Fibroblast of lung (primary cell): ENCODE data around the gene OR1J2. TPM values are rescaled to one million over a fixed set of nuclear protein-coding genes. Genes with fewer than 3 reads are reported as not detected.
"Not testable (repeated sequence)": the region's sequence is repeated elsewhere in the genome, so short reads cannot be mapped to it uniquely, and the experiment has no call there.

ENCODE experiments used
- DNase-seq, 2 donors: peaks; one replicate each; pipeline versions ENCODE4 v3.0.0 to v3.0.0-alpha.2; 2010; ENCODE audit warnings: low read depth in 2 of 2
- H2AFZ ChIP-seq: 2 replicates; pipeline ENCODE4 v1.5.1; 2012; ENCODE audit warnings: low read length, control low read depth, inconsistent platforms
- H3K27ac ChIP-seq: 2 replicates; pipeline ENCODE4 v1.5.1; 2011; ENCODE audit warnings: low read length, control low read depth; ENCODE audit not compliant: insufficient read depth
- H3K27me3 ChIP-seq: 2 replicates; pipeline ENCODE4 v1.5.1; 2011; ENCODE audit warnings: mild to moderate bottlenecking, low read length; ENCODE audit not compliant: control insufficient read depth, insufficient read depth
- H3K36me3 ChIP-seq: 2 replicates; pipeline ENCODE4 v1.5.1; 2011; ENCODE audit warnings: low read length; ENCODE audit not compliant: control insufficient read depth, insufficient read depth
- H3K4me1 ChIP-seq: 2 replicates; pipeline ENCODE4 v1.5.1; 2011; ENCODE audit warnings: low read length; ENCODE audit not compliant: control insufficient read depth, insufficient read depth; ENCODE audit errors: extremely low read depth
- H3K4me2 ChIP-seq: 2 replicates; pipeline ENCODE4 v1.5.1; 2011; ENCODE audit warnings: low read length, control low read depth; ENCODE audit not compliant: insufficient read depth; ENCODE audit errors: extremely low read depth
- H3K4me3 ChIP-seq, 4 experiments: fragments of 200-600 bp in 1 of 4; sonication (generic) in 1 of 4; replicated peaks in 1 of 4; 2 replicates each; pipeline ENCODE4 v1.5.1; 2011 to 2016; ENCODE audit warnings: low read length in 4 of 4, low read depth in 3 of 4, mild to moderate bottlenecking in 3 of 4, control low read depth in 2 of 4, inconsistent platforms in 1 of 4, mixed read lengths in 1 of 4; ENCODE audit not compliant: insufficient read depth in 1 of 4; ENCODE audit errors: control extremely low read depth in 1 of 4
- H3K79me2 ChIP-seq: 2 replicates; pipeline ENCODE4 v1.5.1; 2012; ENCODE audit warnings: mild to moderate bottlenecking, low read length, inconsistent platforms; ENCODE audit not compliant: control insufficient read depth, insufficient read depth
- H3K9ac ChIP-seq: 2 replicates; pipeline ENCODE4 v1.5.1; 2011; ENCODE audit warnings: mild to moderate bottlenecking, low read length, control low read depth; ENCODE audit not compliant: insufficient read depth
- H3K9me3 ChIP-seq: 2 replicates; pipeline ENCODE4 v1.5.1; 2012; ENCODE audit warnings: low read depth, low read length; ENCODE audit not compliant: control insufficient read depth, insufficient read depth
- H4K20me1 ChIP-seq: 2 replicates; pipeline ENCODE4 v1.5.1; 2011; ENCODE audit warnings: low read length; ENCODE audit not compliant: control insufficient read depth, insufficient read depth; ENCODE audit errors: extremely low read depth
- EZH2 ChIP-seq: IDR thresholded peaks from 2 replicates; pipeline ENCODE4 v1.5.1; 2012; ENCODE audit warnings: low read length, control low read depth, mild to moderate bottlenecking; ENCODE audit errors: missing control alignments
- polyA plus RNA-seq, 2 donors: library from polyadenylated mRNA; depleted of rRNA in 1 of 2; stranded (reverse) in 1 of 2; unstranded in 1 of 2; fragments of >200 nt; gene quantifications; 2 replicates each; pipeline ENCODE4 v1.2.1, GENCODE V29; 2011 to 2012; ENCODE audit warnings: missing spikeins in 1 of 2
- total RNA-seq: library from RNA; depleted of rRNA; stranded (reverse); fragments of >200 nt; gene quantifications from 2 replicates; pipeline ENCODE4 v1.2.1, GENCODE V29; 2014
- TF ChIP-seq, protein P1 (sequence below), 2 donors: IDR thresholded peaks in 1 of 2; conservative IDR thresholded peaks in 1 of 2; 1 replicate in 1 of 2; 2 replicates in 1 of 2; pipeline ENCODE4 v1.5.1; 2011 to 2012; ENCODE audit warnings: low read length in 2 of 2, control low read depth in 1 of 2, inconsistent platforms in 1 of 2, low read depth in 1 of 2, mild to moderate bottlenecking in 1 of 2

OR1J2 gene
- total and polyA plus RNA-seq, 2 donors (not counting 1 experiment from before 2014, with no cell fraction given): 0.23 to 0.33 TPM

DNA sequence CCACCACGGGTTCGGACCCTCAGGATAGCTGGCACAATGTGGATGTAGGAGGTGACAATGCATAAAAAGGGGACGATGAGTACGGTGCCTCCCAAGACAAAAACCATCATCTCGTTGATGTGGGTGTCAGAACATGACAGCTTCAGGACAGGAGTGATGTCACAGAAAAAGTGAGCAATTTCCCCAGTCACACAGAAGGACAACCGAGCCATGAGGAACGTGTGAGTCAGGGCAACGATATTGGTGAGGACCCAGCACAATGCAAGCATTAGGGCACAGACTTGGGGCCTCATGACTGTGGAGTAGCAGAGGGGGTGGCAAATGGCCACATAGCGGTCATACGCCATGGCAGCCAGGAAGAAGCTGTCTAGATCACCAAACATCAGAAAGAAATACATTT, 16.0 kb downstream of the OR1J2 start:
- no peaks in the 10 kb centered on the region for H3K79me2 ChIP-seq
- no peaks in the 10 kb centered on the region for H4K20me1 ChIP-seq
- DNase-seq: no peak
- H3K27me3 ChIP-seq: no peaks in the 10 kb centered on the region
- no peak overlapping the region for H3K4me2 ChIP-seq
- no peak for TF ChIP-seq EZH2
- TF ChIP-seq, protein P1, sequence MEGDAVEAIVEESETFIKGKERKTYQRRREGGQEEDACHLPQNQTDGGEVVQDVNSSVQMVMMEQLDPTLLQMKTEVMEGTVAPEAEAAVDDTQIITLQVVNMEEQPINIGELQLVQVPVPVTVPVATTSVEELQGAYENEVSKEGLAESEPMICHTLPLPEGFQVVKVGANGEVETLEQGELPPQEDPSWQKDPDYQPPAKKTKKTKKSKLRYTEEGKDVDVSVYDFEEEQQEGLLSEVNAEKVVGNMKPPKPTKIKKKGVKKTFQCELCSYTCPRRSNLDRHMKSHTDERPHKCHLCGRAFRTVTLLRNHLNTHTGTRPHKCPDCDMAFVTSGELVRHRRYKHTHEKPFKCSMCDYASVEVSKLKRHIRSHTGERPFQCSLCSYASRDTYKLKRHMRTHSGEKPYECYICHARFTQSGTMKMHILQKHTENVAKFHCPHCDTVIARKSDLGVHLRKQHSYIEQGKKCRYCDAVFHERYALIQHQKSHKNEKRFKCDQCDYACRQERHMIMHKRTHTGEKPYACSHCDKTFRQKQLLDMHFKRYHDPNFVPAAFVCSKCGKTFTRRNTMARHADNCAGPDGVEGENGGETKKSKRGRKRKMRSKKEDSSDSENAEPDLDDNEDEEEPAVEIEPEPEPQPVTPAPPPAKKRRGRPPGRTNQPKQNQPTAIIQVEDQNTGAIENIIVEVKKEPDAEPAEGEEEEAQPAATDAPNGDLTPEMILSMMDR (conservative IDR thresholded peaks at IDR 0.05 in 1 of 2, IDR thresholded peaks at IDR 0.05 in 1 of 2; ENCODE audit: low read depth in 1 of 2, low read length in 2 of 2): no peak
- no peaks in the 10 kb centered on the region for H3K4me1 ChIP-seq
- H3K9ac ChIP-seq: no peak overlapping the region
- H3K36me3 ChIP-seq: no peaks in the 10 kb centered on the region
- no peak overlapping the region for H3K4me3 ChIP-seq
- no peaks in the 10 kb centered on the region for H3K9me3 ChIP-seq
- no peak overlapping the region for H3K27ac ChIP-seq
- H2AFZ ChIP-seq: no peak overlapping the region

- no peaks in the 10 kb centered on the region for H3K9me3 ChIP-seq
- no peaks in the 10 kb centered on the region for H3K79me2 ChIP-seq
- TF ChIP-seq EZH2: no peak
- TF ChIP-seq, protein P1 (conservative IDR thresholded peaks at IDR 0.05 in 1 of 2, IDR thresholded peaks at IDR 0.05 in 1 of 2; ENCODE audit: low read depth in 1 of 2, low read length in 2 of 2): no peak
- no peak within 1 kb of the TSS for H3K4me3 ChIP-seq
- no peak for DNase-seq
- H3K27me3 ChIP-seq: no peaks in the 10 kb centered on the region
- no peak within 1 kb of the TSS for H3K9ac ChIP-seq
- H3K27ac ChIP-seq: no peak within 1 kb of the TSS
- no peak within 1 kb of the TSS for H3K4me2 ChIP-seq
- no peaks in the 10 kb centered on the region for H3K36me3 ChIP-seq
- no peaks in the 10 kb centered on the region for H3K4me1 ChIP-seq
- H4K20me1 ChIP-seq: no peaks in the 10 kb centered on the region
- H2AFZ ChIP-seq: no peak within 1 kb of the TSS
These were observed 16.6 kb downstream of the OR1J2 start, which contains the start of gene OR1N1 for GRCh38 chr9:122527193-122527592. Gene OR1N1 (minus strand): TSS chr9:122527293. CDS start chr9:122527293, 0 bp downstream.

DNA sequence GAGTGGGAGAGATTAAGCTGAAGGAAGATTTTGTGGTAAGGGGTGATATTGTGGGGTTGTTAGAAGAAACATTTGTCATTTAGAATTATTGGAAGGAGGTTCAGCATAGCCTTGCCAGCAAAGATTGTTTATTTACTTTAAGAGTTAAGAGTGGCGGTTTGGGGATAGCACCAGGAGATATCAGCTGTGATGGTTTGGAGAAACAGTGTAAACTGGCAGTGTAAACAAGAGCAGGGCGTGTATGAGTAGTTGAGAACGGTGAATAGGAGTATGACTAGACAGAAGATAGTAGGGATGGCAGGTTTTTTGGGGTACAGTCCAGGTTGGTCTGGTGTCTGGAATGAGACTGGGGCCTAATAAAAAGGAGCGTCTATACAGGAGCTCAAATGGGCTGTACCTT, 20.6 kb downstream of the OR1J2 start:
- H4K20me1 ChIP-seq, H3K27ac ChIP-seq, H3K4me1 ChIP-seq, DNase-seq, H2AFZ ChIP-seq, H3K27me3 ChIP-seq, H3K79me2 ChIP-seq, H3K9ac ChIP-seq, H3K36me3 ChIP-seq, H3K4me2 ChIP-seq, H3K4me3 ChIP-seq, H3K9me3 ChIP-seq: not testable (repeated sequence)
